ENCODE measurements around the gene ACTA1.
"Not testable (repeated sequence)": the region's sequence is repeated elsewhere in the genome, so short reads cannot be mapped to it uniquely, and the experiment has no call there.

ACTA1 gene

GRCh38 chr1:229408458-229409037 lies 25.3 kb downstream of the ACTA1 start:
- TF ChIP-seq, protein P1, sequence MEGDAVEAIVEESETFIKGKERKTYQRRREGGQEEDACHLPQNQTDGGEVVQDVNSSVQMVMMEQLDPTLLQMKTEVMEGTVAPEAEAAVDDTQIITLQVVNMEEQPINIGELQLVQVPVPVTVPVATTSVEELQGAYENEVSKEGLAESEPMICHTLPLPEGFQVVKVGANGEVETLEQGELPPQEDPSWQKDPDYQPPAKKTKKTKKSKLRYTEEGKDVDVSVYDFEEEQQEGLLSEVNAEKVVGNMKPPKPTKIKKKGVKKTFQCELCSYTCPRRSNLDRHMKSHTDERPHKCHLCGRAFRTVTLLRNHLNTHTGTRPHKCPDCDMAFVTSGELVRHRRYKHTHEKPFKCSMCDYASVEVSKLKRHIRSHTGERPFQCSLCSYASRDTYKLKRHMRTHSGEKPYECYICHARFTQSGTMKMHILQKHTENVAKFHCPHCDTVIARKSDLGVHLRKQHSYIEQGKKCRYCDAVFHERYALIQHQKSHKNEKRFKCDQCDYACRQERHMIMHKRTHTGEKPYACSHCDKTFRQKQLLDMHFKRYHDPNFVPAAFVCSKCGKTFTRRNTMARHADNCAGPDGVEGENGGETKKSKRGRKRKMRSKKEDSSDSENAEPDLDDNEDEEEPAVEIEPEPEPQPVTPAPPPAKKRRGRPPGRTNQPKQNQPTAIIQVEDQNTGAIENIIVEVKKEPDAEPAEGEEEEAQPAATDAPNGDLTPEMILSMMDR (conservative IDR thresholded peaks at IDR 0.05): no peak
- TF ChIP-seq ZFX (IDR thresholded peaks at IDR 0.05): no peak
- no peak overlapping the region for H3K27ac ChIP-seq

GRCh38 chr1:229407206-229408026 lies 26.5 kb downstream of the ACTA1 start:
- no peak for TF ChIP-seq ZFX (IDR thresholded peaks at IDR 0.05)
- TF ChIP-seq, protein P1 (conservative IDR thresholded peaks at IDR 0.05): no peak

DNA sequence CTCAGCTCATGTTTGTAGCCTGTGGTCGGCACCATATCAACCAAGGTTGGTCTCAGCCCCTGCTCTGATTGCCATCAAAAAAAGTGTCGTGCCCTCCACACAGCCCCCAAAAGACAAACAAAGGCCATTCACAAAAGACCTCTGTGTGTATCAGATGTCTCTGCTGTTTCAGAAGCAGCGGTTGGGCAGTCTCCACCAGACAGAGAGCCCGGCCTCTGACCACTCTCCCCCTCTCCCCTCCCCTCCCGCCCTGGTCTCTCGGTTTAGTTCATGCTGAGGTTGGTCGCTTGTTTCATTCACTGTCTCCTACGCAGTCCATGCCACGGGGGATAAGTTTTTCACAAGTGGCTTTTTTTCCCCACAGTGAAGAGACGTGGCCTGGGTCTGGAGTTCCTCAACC lies 27.1 kb downstream of the ACTA1 start:
- H3K27ac ChIP-seq: no peak overlapping the region
- no peak for TF ChIP-seq ZFX (IDR thresholded peaks at IDR 0.05)
- TF ChIP-seq, protein P1 (conservative IDR thresholded peaks at IDR 0.05): no peak

More at GRCh38 chr1:229407206-229408026, 26.5 kb downstream of the ACTA1 start:
- H3K27ac ChIP-seq: no peak overlapping the region

DNA sequence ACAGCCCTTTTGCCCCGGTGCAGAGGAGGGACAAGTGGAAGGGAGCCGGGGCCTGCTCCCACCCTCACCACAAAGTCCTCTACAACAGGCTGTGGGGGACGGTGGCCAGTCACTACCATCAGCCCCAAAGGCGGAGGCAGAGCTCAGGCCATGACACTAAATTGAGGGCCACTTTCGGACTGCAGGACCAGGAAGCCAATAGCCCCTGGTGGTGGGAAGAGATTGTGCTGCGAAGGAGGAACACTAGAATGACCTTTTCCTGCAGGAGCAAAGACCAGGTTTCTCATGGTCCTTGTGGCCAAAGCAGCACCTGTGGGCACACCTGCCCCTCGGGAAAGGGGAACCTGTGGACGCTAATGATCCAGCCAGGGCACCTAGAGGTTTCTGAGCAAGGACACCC lies 30.3 kb downstream of the ACTA1 start:
- H3K27ac ChIP-seq: no peak overlapping the region
- TF ChIP-seq ZFX (IDR thresholded peaks at IDR 0.05): no peak
- TF ChIP-seq, protein P1 (conservative IDR thresholded peaks at IDR 0.05): no peak

DNA sequence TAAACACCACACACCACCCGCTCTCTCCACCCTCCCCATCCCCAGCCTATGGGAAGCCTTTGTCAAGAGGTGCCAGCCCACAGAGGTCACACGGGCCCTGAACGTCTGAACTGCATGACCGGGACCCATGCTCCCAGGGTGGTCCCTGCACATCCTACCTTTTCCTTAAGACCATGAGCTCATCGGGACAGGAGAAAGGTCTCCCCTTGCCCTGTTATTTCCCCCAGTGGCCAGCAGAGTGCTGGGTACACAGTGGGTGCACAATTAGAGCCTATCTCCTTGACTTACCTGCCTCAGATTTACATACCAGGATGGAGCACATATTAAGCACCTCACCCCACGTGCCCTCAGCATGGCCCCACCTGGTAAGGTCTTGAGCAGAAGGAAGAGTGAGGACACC lies 30.9 kb downstream of the ACTA1 start:
- no peak overlapping the region for H3K27ac ChIP-seq
- no peak for TF ChIP-seq ZFX (IDR thresholded peaks at IDR 0.05)
- TF ChIP-seq, protein P1 (conservative IDR thresholded peaks at IDR 0.05): no peak

- H3K27ac ChIP-seq: not testable (repeated sequence)
Measured at GRCh38 chr1:229402329-229402728, 31.6 kb downstream of the ACTA1 start.

DNA sequence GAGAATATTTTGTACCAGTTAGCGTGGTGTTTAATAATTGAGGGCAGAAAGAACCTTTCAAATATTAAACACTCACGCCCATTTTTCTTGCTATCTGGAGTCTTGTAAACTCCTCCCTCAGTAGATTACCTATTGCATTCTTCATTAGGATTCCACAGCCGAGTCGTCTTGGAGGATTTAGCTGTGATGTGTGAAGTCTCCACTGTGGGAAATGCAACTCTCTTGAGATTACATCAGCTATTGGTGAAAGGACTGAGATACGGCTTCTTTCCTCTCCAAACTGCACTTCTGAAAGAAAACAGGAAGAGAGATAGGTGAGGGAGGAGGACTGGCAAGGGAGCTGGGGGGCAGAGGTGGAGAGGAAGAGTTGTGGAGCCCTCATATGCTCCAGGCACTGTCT lies 36.1 kb downstream of the ACTA1 start:
- no peak overlapping the region for H3K27ac ChIP-seq
- TF ChIP-seq, protein P1 (conservative IDR thresholded peaks at IDR 0.05): no peak
- TF ChIP-seq ZFX (IDR thresholded peaks at IDR 0.05): no peak
